PC-3 (cell line): ENCODE data around the gene TH. TPM values are rescaled to one million over a fixed set of nuclear protein-coding genes. Genes with fewer than 3 reads are reported as not detected.

Experiments
- ATAC-seq: fragments of 200-7000 bp; cut with Tn5 transposase; 2 replicates; pipeline ENCODE4 v1.9.1; 2020; ENCODE audit warnings: mild to moderate bottlenecking, moderate library complexity
- BruUV-seq: library from RNA; stranded (reverse); fragments of 400-500 nt; replicated peaks from 2 replicates; lab custom pipeline; 2021; lab: Mats Ljungman, UMichigan
- CTCF ChIA-PET: fragments of 300-600 bp; sonication (Branson Sonifier 250); formaldehyde crosslinking; loops from one replicate; lab custom pipeline; 2022; ENCODE audit warnings: antibody characterized with exemption; lab: Charles Lee
- POLR2A ChIA-PET: fragments of 300-600 bp; sonication (Branson Sonifier 250); formaldehyde crosslinking; loops from one replicate; lab custom pipeline; 2022; ENCODE audit warnings: antibody characterized with exemption; ENCODE audit not compliant: unreplicated experiment; lab: Charles Lee
- DNase-seq: peaks from one replicate; pipeline ENCODE4 v3.0.0-alpha.2; 2015
- H2AFZ ChIP-seq: fragments of 300-600 bp; sonication (generic); 2 replicates; pipeline ENCODE4 v1.6.0; 2016; ENCODE audit warnings: antibody characterized with exemption, low read length
- H3F3A ChIP-seq: fragments of 300-600 bp; sonication (generic); one replicate; pipeline ENCODE4 v1.6.0; 2017; ENCODE audit warnings: antibody characterized with exemption, low read length, control low read depth, mild to moderate bottlenecking; ENCODE audit not compliant: unreplicated experiment
- H3K27ac ChIP-seq: fragments of 300-600 bp; sonication (generic); 2 replicates; pipeline ENCODE4 v1.5.1; 2016; ENCODE audit warnings: mild to moderate bottlenecking, low read length
- H3K27me3 ChIP-seq: fragments of 300-600 bp; sonication (generic); 2 replicates; pipeline ENCODE4 v1.6.1; 2016; ENCODE audit warnings: low read length, mixed read lengths
- H3K36me3 ChIP-seq: fragments of 300-600 bp; sonication (generic); 2 replicates; pipeline ENCODE4 v1.6.1; 2016; ENCODE audit warnings: low read depth, mixed run types, low read length, mixed read lengths
- H3K4me1 ChIP-seq: fragments of 300-600 bp; sonication (generic); 2 replicates; pipeline ENCODE4 v1.5.1; 2016; ENCODE audit warnings: low read length; ENCODE audit not compliant: insufficient read depth
- H3K4me2 ChIP-seq: fragments of 300-600 bp; sonication (generic); 2 replicates; pipeline ENCODE4 v1.6.0; 2016; ENCODE audit warnings: low read length
- H3K4me3 ChIP-seq: fragments of 300-600 bp; sonication (generic); 2 replicates; pipeline ENCODE4 v1.5.1; 2016; ENCODE audit warnings: mild to moderate bottlenecking, low read length, mixed read lengths
- H3K79me2 ChIP-seq: fragments of 300-600 bp; sonication (generic); 2 replicates; pipeline ENCODE4 v1.6.1; 2017; ENCODE audit warnings: low read length, mixed read lengths
- H3K9ac ChIP-seq: fragments of 300-600 bp; sonication (generic); 2 replicates; pipeline ENCODE4 v1.6.0; 2016; ENCODE audit warnings: mild to moderate bottlenecking, low read length
- H3K9me2 ChIP-seq: fragments of 300-600 bp; sonication (generic); replicated peaks from 2 replicates; pipeline ENCODE4 v1.6.1; 2016; ENCODE audit warnings: mixed run types, low read length, mixed read lengths
- H3K9me3 ChIP-seq: fragments of 300-600 bp; sonication (generic); 2 replicates; pipeline ENCODE4 v1.6.1; 2016; ENCODE audit warnings: low read length, mixed read lengths
- H4K20me1 ChIP-seq: fragments of 300-600 bp; sonication (generic); 2 replicates; pipeline ENCODE4 v1.6.1; 2016; ENCODE audit warnings: low read length, mixed read lengths
- EZH2 ChIP-seq: fragments of 300-600 bp; sonication (generic); IDR thresholded peaks from one replicate; pipeline ENCODE4 v1.6.1; 2017; ENCODE audit warnings: antibody characterized with exemption, mild to moderate bottlenecking, low read length; ENCODE audit not compliant: unreplicated experiment
- EZH2phosphoT487 ChIP-seq: fragments of 300-600 bp; sonication (generic); IDR thresholded peaks from 2 replicates; pipeline ENCODE4 v1.6.1; 2018; ENCODE audit warnings: mild to moderate bottlenecking, antibody characterized with exemption, low read length, borderline replicate concordance
- intact Hi-C: fragments of 100-400 bp; cut with micrococcal nuclease; formaldehyde crosslinking; loops from 2 replicates; pipeline ENCODE4 v1.9.0; 2023
- total RNA-seq: library from RNA; depleted of rRNA; stranded (reverse); fragments of >200 nt; gene quantifications from 2 replicates; pipeline ENCODE4 v1.2.3, GENCODE V29; 2014
- TF ChIP-seq, protein P1 (sequence below): fragments of 300-600 bp; sonication (generic); conservative IDR thresholded peaks from 2 replicates; pipeline ENCODE4 v1.5.1; 2017; ENCODE audit warnings: antibody characterized with exemption, low read depth, mild to moderate bottlenecking, low read length

Gene TH
- total RNA-seq, 1 experiment from 2014 or later: 8.3 TPM

DNA sequence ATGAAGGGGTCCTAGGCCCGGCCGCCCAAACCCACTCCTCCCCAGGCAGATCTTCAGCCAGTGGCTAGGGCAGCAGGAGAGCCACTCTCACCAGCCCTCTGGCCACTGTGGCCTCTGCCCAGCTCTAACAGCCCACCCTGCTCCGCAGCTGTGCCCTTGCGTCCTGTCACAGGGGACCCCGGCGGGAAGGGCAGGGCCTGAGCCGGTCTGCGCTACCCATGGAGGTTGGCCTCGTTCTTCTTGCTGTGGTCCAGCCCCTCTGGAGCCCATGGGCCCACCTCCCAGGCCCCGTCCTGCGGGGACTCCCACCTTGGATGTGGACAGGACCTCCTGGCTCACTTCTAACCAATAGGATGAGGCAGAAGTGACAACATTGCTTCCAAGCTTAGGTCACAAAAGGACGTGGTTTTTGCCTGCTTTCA is 38.3 kb upstream of the TH start:
- Histone ChIP-seq H3K79me2 (no peaks in the 10 kb centered on the region), H3K36me3 (no peaks in the 10 kb centered on the region), H3K4me3 (no peak overlapping the region), H4K20me1 (no peaks in the 10 kb centered on the region), H3K4me1 (no peaks in the 10 kb centered on the region), H3K4me2 (no peak overlapping the region), H2AFZ (no peak overlapping the region), H3F3A (no peaks in the 10 kb centered on the region), H3K27me3 (no peaks in the 10 kb centered on the region), H3K9me3 (no peaks in the 10 kb centered on the region), H3K27ac (no peak overlapping the region), H3K9ac (no peak overlapping the region), H3K9me2 (no peaks in the 10 kb centered on the region)
- no peak for ATAC-seq
- TF ChIP-seq EZH2phosphoT487 (no peak), EZH2 (no peak)
- TF ChIP-seq, protein P1, sequence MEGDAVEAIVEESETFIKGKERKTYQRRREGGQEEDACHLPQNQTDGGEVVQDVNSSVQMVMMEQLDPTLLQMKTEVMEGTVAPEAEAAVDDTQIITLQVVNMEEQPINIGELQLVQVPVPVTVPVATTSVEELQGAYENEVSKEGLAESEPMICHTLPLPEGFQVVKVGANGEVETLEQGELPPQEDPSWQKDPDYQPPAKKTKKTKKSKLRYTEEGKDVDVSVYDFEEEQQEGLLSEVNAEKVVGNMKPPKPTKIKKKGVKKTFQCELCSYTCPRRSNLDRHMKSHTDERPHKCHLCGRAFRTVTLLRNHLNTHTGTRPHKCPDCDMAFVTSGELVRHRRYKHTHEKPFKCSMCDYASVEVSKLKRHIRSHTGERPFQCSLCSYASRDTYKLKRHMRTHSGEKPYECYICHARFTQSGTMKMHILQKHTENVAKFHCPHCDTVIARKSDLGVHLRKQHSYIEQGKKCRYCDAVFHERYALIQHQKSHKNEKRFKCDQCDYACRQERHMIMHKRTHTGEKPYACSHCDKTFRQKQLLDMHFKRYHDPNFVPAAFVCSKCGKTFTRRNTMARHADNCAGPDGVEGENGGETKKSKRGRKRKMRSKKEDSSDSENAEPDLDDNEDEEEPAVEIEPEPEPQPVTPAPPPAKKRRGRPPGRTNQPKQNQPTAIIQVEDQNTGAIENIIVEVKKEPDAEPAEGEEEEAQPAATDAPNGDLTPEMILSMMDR: no peak
- intact Hi-C loops: no loop called here
- CTCF ChIA-PET: no interaction called here
- DNase-seq: no peak
- POLR2A ChIA-PET: no interaction called here
- BruUV-seq: no TSS peak

DNA sequence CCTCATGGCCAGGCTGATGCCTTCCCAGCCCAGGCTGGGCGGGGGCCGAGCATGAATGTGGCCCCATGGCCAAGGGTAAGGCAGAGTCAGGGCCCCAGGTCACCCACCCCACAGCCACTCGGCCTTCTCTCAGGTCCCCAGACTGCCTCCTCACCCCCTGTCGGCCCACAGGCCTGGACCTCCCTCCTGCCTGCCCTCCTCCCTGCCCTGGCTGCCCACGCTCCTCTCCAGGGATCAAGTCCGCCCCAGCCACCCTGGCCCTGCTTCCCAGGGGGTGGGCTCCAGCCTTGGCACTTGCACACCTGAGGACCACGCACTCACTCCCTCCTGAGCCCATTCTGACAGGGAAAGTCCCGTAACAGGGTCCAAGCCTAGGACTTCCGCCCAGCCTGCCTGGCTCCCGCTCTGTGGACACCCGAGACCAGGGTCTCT is 37.8 kb upstream of the TH start:
- Histone ChIP-seq H3F3A (no peaks in the 10 kb centered on the region), H3K4me2 (no peak overlapping the region), H3K79me2 (no peaks in the 10 kb centered on the region), H2AFZ (no peak overlapping the region), H3K36me3 (no peaks in the 10 kb centered on the region), H4K20me1 (no peaks in the 10 kb centered on the region), H3K27me3 (no peaks in the 10 kb centered on the region), H3K4me1 (no peaks in the 10 kb centered on the region), H3K4me3 (no peak overlapping the region), H3K9me3 (no peaks in the 10 kb centered on the region), H3K9me2 (no peaks in the 10 kb centered on the region), H3K9ac (no peak overlapping the region), H3K27ac (no peak overlapping the region)
- BruUV-seq: no TSS peak
- ChIA-PET CTCF (no interaction called here), POLR2A (no interaction called here)
- ATAC-seq (no peak), DNase-seq (no peak)
- TF ChIP-seq EZH2 (no peak), EZH2phosphoT487 (no peak)
- TF ChIP-seq, protein P1: no peak
- intact Hi-C loops: no loop called here

DNA sequence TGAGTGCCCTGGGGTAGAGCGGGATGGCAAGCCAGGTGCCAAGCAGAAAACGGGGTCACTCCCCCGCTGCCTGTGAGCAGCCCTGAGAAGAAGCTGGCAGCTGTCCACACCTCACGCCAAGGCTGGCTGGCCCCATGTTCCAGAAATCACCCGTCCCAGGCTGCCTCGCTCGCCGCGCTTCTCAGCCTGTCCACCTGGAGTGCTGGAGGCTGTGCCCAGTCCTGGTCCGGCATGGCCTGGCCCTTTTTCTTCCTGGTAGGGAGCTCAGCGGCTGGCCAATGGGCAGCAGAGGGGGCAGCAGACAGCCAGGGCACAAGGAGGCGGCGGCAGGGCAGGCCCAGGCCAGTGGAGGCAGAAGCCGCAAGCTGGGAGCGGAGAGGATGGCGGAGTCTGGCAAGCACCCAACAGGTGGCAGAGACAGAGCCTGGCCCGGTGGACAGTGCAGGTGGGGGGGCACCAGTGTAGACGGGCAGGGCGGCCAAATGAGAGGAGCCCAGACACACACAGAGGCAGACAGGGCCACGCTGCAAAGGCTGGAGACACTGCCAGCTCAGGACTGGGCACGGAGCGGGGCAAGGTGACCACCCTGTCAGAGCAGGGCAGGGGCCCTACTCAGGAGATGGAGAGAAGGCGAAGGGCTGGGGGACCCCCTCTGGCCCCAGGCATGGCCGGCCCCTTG is 37.2 kb upstream of the TH start:
- H3K36me3 ChIP-seq: no peaks in the 10 kb centered on the region
- no peak overlapping the region for H3K4me3 ChIP-seq
- no peak overlapping the region for H3K27ac ChIP-seq
- no peaks in the 10 kb centered on the region for H3K79me2 ChIP-seq
- no peaks in the 10 kb centered on the region for H3K9me3 ChIP-seq
- ATAC-seq: peak; percentile 65
- H3K4me1 ChIP-seq: no peaks in the 10 kb centered on the region
- no peaks in the 10 kb centered on the region for H4K20me1 ChIP-seq
- no peaks in the 10 kb centered on the region for H3F3A ChIP-seq
- H2AFZ ChIP-seq: no peak overlapping the region
- no peak for TF ChIP-seq EZH2
- TF ChIP-seq EZH2phosphoT487: no peak
- TF ChIP-seq, protein P1: no peak; the same call in 1 of the 2 replicates
- peak; percentile 9 for DNase-seq
- no peak overlapping the region for H3K9ac ChIP-seq
- ChIA-PET POLR2A (no interaction called here), CTCF (no interaction called here)
- no peak overlapping the region for H3K4me2 ChIP-seq
- H3K9me2 ChIP-seq: no peaks in the 10 kb centered on the region
- intact Hi-C loops: no loop called here
- no peaks in the 10 kb centered on the region for H3K27me3 ChIP-seq
- no TSS peak for BruUV-seq
